Neutrophil (primary cell): ENCODE data around the gene PLP2.

Source experiments
- H3K27ac ChIP-seq: fragments of 200-600 bp; sonication (generic); 2 replicates; pipeline ENCODE4 v1.5.1; 2016; ENCODE audit warnings: mild to moderate bottlenecking, moderate library complexity
- H3K27me3 ChIP-seq: fragments of 200-600 bp; sonication (generic); 2 replicates; pipeline ENCODE4 v1.6.0; 2016; ENCODE audit warnings: mild to moderate bottlenecking
- H3K36me3 ChIP-seq: fragments of 200-600 bp; sonication (generic); 2 replicates; pipeline ENCODE4 v1.5.1; 2017
- H3K4me1 ChIP-seq, 2 experiments: fragments of 200-600 bp in 1 of 2; sonication (generic) in 1 of 2; 1 replicate in 1 of 2; 2 replicates in 1 of 2; pipeline versions ENCODE4 v1.5.1 to v1.6.1; 2013 to 2016; ENCODE audit warnings: low read depth in 1 of 2, low read length in 1 of 2, mild to moderate bottlenecking in 1 of 2, moderate library complexity in 1 of 2; ENCODE audit not compliant: control insufficient read depth in 1 of 2, insufficient read depth in 1 of 2
- H3K4me3 ChIP-seq, 2 experiments: fragments of 200-600 bp in 1 of 2; sonication (generic) in 1 of 2; 1 replicate in 1 of 2; 2 replicates in 1 of 2; pipeline ENCODE4 v1.5.1; 2013 to 2016; ENCODE audit warnings: low read depth in 1 of 2, low read length in 1 of 2, mild to moderate bottlenecking in 1 of 2, moderate library complexity in 1 of 2
- H3K9me3 ChIP-seq: fragments of 200-600 bp; sonication (generic); 2 replicates; pipeline ENCODE4 v1.5.1; 2016
- TF ChIP-seq, protein P1 (sequence below): fragments of 200-600 bp; sonication (generic); IDR thresholded peaks from 2 replicates; pipeline ENCODE4 v1.5.1; 2016; ENCODE audit warnings: antibody characterized with exemption

The PLP2 gene

DNA sequence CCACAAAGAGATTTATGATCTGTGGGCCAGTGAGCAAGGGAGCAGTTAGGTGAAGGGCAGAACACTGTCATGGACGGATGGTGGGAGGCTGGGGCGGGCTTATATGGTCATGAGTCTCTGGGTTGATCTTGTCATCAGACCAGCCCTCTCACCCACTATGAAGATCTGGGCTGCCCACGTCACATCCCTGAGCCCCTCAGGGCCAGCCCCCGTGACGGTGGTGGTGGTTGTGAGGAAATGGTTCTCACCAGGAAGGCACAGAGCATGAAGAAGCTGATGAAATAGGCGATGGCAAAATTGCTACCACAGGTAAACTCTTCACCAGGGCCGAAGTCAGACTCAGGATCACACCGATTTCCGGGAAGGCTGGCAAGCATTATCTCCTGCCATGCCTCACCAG, 39.4 kb downstream of the PLP2 start:
- H3K4me1 ChIP-seq, result no peaks in the 10 kb centered on the region
- TF ChIP-seq, protein P1, sequence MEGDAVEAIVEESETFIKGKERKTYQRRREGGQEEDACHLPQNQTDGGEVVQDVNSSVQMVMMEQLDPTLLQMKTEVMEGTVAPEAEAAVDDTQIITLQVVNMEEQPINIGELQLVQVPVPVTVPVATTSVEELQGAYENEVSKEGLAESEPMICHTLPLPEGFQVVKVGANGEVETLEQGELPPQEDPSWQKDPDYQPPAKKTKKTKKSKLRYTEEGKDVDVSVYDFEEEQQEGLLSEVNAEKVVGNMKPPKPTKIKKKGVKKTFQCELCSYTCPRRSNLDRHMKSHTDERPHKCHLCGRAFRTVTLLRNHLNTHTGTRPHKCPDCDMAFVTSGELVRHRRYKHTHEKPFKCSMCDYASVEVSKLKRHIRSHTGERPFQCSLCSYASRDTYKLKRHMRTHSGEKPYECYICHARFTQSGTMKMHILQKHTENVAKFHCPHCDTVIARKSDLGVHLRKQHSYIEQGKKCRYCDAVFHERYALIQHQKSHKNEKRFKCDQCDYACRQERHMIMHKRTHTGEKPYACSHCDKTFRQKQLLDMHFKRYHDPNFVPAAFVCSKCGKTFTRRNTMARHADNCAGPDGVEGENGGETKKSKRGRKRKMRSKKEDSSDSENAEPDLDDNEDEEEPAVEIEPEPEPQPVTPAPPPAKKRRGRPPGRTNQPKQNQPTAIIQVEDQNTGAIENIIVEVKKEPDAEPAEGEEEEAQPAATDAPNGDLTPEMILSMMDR, result no peak
- no peak overlapping the region for H3K4me3 ChIP-seq
- H3K27me3 ChIP-seq, result no peaks in the 10 kb centered on the region
- H3K9me3 ChIP-seq, result no peaks in the 10 kb centered on the region
- no peak overlapping the region for H3K27ac ChIP-seq
- no peaks in the 10 kb centered on the region for H3K36me3 ChIP-seq

DNA sequence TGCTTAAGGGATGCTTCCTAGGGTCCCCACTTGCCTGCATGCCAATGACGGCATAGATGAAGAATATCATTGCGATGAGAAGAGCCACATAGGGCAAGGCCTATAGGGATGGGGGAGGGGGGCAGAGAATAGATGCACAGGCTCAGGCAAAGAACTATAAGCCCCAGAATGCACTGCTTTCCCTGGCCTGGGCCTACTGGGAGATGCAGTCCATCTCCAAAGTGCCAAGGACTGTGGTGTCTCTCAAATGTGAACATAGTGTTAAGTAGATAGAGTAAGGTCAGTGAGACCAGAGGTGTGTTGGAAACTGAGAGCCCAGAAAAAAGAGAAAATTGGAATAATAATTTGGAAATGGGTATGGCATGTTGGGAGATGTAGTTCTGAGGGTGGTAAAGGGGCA, 40.5 kb downstream of the PLP2 start:
- Histone ChIP-seq H3K9me3 (no peaks in the 10 kb centered on the region), H3K4me1 (no peaks in the 10 kb centered on the region), H3K4me3 (no peak overlapping the region), H3K27me3 (no peaks in the 10 kb centered on the region), H3K36me3 (no peaks in the 10 kb centered on the region), H3K27ac (no peak overlapping the region)
- TF ChIP-seq, protein P1, result no peak

DNA sequence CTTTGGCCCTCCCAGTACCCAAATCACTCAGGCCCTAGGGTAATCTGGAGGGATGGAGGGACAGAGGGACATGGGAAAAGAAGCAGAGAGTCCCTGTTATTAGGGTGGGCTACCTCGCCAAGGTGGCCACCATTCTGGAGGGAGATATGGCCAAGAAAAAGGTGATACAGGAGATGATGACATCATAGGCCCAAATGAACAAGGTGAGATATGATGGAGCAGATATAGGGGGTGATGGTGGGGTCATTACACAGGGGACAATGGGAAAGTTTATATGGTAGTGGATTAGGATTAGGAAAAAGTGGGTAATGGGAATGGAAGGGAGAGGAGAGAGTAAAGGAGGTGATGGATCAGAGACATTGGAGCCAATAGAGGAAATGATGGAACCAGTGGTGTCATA, 41.2 kb downstream of the PLP2 start:
- Histone ChIP-seq H3K27me3 (no peaks in the 10 kb centered on the region), H3K4me1 (no peaks in the 10 kb centered on the region), H3K27ac (no peak overlapping the region), H3K4me3 (no peak overlapping the region), H3K9me3 (no peaks in the 10 kb centered on the region), H3K36me3 (no peaks in the 10 kb centered on the region)
- TF ChIP-seq, protein P1, result no peak

DNA sequence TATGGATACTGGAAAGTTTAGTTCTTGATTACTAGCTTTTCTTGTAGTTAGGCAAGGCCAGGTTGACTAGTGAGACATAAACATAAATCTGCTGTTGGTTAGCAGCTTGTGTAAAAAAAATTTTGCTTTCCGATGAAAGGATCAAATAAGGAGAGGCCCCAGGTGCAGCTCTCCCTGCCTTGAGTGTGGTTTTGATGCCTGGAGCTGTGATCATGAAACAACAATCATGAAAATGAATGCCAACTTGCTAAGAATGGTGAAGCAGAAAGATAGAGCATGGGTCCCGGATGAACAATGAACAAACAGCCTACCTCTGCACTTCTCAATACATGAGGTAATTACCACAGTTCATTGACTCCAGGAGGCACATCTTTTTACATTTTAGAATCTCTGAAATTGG, 42.7 kb downstream of the PLP2 start:
- H3K27ac ChIP-seq, result no peak overlapping the region
- H3K4me1 ChIP-seq, result peaks cover 0 to under 1% of the 10 kb centered on the region in 2 experiments
- TF ChIP-seq, protein P1, result no peak
- no peaks in the 10 kb centered on the region for H3K27me3 ChIP-seq
- no peak overlapping the region for H3K4me3 ChIP-seq
- H3K36me3 ChIP-seq, result no peaks in the 10 kb centered on the region
- no peaks in the 10 kb centered on the region for H3K9me3 ChIP-seq

DNA sequence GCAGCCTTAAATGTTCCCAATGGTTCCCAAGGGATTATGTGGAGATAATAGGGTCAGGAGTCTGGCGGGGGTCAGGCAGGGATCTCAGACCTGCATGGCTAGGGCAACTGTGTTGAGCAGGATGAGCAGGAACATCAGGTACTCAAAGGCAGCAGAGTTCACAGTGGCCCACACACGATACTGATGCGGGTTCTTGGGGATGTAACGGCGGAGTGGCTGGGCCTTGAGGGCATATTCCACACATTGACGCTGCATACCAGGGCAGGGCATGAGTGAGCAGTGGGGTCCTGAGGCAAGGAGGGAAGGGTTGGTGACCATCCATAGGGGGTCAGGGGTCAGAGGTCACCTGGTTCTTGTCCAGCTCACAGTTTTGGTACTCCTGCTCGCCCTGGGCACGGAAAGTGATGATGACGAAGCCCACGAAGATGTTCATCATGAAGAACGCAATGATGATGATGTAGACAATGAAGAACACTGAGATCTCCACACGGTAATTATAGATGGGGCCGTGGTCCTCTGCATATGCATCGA, 43.4 kb downstream of the PLP2 start:
- H3K9me3 ChIP-seq, result no peaks in the 10 kb centered on the region
- peaks cover 0 to 2% of the 10 kb centered on the region in 2 experiments for H3K4me1 ChIP-seq
- TF ChIP-seq, protein P1, result no peak
- H3K27ac ChIP-seq, result no peak overlapping the region
- no peak overlapping the region for H3K4me3 ChIP-seq
- H3K36me3 ChIP-seq, result no peaks in the 10 kb centered on the region
- H3K27me3 ChIP-seq, result no peaks in the 10 kb centered on the region

DNA sequence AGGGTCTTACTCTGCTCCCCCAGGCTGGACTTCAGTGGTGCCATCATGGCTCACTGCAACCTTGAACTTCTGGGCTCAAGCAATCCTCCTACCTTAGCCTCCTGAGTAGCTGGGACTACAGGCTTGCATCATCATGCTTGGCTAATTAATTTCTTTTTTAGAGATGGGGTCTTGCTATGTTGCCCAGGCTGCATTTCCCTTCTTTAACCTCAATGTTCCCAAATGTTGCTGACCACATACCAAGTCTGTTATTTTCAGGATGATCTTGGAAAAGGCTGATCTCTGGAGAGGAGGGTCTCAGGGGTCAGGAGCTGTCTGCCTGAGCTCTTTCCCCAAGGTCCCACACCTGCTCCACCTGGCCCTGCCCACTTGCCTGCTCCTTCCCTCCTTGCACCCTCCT, 48.4 kb downstream of the PLP2 start:
- no peaks in the 10 kb centered on the region for H3K27me3 ChIP-seq
- H3K36me3 ChIP-seq, result no peaks in the 10 kb centered on the region
- no peak overlapping the region for H3K27ac ChIP-seq
- H3K9me3 ChIP-seq, result no peaks in the 10 kb centered on the region
- H3K4me3 ChIP-seq, result no peak overlapping the region
- TF ChIP-seq, protein P1, result no peak
- peaks cover 0 to 2% of the 10 kb centered on the region in 2 experiments for H3K4me1 ChIP-seq
